GM21423 (cell line): ENCODE results near the gene KLHDC2.
A peak's percentile ranks its signal among the peaks of the same experiment; 100 is the strongest.
"Not testable (repeated sequence)": the region's sequence is repeated elsewhere in the genome, so short reads cannot be mapped to it uniquely, and the experiment has no call there.

Source experiments
- ATAC-seq: cut with Tn5 transposase; IDR thresholded peaks from one replicate; pipeline ENCODE4 v1.9.1; 2021; ENCODE audit warnings: mild to moderate bottlenecking, moderate library complexity; ENCODE audit not compliant: unreplicated experiment

The KLHDC2 gene, protein sequence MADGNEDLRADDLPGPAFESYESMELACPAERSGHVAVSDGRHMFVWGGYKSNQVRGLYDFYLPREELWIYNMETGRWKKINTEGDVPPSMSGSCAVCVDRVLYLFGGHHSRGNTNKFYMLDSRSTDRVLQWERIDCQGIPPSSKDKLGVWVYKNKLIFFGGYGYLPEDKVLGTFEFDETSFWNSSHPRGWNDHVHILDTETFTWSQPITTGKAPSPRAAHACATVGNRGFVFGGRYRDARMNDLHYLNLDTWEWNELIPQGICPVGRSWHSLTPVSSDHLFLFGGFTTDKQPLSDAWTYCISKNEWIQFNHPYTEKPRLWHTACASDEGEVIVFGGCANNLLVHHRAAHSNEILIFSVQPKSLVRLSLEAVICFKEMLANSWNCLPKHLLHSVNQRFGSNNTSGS

DNA sequence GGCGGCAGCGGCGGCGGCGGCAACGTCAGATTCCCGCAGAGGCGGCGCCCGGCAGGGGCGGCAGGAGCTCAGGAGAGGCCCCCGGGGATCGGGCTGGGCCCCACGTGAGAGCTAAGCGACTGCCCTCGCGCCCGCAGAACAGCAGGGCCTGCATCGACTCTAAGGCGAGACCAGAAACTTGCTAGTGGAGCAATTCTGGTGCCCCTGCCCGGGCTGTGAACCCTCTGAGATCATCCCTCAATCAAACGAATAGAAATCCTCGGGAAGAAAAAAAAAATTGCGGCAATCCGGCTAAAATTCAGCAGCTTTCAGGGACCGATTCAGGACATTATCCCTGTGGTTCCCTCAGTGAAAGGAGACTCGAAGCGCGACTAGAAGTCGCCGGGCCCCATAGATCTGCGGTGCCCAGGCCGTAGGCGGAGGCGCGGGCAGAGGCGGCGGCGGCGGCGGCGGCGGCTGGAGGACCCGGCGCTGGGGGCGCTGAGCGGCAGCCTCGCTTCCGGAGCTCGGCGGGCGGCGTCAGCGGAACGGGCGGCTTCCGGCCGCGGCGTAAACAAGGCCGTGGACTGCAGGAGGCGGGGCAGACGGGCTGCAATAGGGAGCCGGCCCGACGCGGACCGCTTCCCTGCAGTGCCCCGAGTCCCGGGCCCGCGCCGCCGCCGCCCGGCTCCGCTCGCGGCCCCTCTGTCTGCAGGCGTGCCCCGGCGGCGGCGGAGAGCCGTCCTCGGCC, at the start of gene KLHDC2:
Gene KLHDC2 (plus strand): TSS at position 583 of the 730 bp plus-strand sequence. CDS start 316 bp downstream, outside the sequence.
- ATAC-seq = peak; percentile 91

DNA sequence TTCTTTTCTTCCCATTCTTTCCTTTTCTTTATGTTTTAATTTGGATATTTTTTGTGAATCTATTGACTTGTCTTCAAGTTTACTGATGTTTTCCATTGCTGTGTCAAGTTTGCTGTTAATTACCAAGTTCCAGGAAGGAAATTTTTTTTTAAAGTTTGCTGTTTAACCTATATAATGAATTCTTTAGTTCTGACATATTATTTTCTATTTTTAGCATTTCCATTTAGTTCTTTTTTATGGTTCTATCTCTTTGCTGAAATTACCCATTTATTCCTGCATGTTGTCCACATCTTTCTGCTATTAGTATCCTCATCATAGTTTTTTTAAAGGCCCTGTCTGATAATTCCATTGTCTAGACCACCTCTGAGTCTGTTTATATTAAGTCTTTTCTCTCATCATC, 47.2 kb upstream of the KLHDC2 start:
- ATAC-seq = no peak

GRCh38 chr14:49721733-49722435, 46.1 kb upstream of the KLHDC2 start:
- ATAC-seq = not testable (repeated sequence)

DNA sequence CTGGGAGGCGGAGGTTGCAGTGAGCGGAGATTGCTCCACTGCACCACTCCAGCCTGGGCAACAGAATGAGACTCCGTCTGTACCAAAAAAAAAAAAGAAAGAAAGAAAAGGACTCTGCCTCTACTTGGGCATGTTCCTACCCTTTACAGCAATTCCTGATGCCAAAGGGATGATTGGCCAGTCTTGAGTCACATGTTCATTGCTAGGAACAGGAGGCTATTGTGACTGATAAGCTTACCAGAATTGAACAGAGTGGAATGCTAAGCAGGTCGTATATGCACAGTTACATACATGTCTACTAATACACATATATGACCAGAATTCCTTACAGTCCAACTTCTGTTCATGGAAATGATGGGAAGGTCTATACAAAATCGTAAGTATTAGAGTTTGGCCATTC, 40.8 kb upstream of the KLHDC2 start:
- ATAC-seq = no peak

DNA sequence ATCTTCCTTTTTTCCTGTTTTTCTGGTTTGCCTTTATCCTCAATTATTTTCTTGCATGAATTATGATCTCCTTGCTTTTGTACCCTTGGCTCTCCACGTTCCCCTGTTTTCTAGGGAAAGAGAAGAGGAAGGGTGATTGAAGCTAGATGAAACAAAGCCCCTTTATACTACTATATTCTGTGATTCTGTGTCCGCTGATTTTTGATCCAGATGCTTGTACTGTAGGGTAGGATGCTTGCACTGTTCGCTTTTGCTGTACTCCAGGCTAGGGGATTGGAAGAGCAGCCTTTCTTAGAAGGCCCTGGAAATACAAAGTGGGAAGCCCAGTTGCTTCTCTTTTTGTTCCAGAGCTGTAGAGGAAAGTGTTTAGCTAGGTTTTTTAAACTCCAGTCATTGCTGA, 35.1 kb upstream of the KLHDC2 start:
- ATAC-seq = no peak

- ATAC-seq = no peak
Observed at GRCh38 chr14:49733836-49734235, 34.1 kb upstream of the KLHDC2 start.

DNA sequence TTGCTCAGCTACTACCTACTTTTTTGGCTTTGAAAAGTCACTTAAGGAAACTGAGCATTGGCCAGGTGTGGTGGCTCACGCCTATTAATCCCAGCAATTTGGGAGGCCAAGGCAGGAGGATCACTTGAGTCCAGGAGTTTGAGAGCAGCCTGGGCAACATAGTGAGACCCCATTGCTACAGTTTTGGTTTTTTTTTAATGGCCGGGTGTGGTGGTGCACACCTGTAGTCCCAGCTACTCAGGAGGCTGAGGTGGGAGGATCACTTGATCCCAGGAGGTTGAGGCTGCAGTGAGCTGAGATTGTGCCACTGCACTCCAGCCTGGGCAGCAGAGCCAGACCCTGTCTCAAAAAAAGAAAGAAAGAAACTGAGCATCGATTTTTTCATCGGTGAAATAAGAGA, 32.3 kb upstream of the KLHDC2 start:
- ATAC-seq = not testable (repeated sequence)

DNA sequence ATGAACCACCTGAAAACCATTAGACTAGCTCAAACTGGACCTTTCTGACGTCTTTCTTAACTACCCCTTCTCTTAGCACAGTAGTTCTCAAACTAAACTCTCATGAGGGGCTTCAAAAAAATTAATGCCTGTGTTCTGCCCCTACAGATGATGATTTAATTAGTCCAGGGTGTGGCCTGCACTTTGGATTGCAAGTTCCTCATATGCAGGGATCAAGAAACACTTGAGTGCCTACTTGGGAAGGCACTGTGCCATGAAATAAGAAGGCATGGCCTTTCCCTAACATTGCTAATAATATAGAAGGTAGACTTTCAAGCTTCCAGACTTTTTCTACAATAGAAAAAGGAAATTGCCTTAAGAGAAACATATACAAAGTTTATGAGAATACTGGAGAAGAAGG, 22.8 kb upstream of the KLHDC2 start:
- ATAC-seq = no peak

GRCh38 chr14:49746476-49746875, 21.5 kb upstream of the KLHDC2 start:
- not testable (repeated sequence) for ATAC-seq

GRCh38 chr14:49754570-49755097, 13.3 kb upstream of the KLHDC2 start:
- ATAC-seq = no peak

GRCh38 chr14:49755378-49755777, 12.6 kb upstream of the KLHDC2 start:
- no peak for ATAC-seq

DNA sequence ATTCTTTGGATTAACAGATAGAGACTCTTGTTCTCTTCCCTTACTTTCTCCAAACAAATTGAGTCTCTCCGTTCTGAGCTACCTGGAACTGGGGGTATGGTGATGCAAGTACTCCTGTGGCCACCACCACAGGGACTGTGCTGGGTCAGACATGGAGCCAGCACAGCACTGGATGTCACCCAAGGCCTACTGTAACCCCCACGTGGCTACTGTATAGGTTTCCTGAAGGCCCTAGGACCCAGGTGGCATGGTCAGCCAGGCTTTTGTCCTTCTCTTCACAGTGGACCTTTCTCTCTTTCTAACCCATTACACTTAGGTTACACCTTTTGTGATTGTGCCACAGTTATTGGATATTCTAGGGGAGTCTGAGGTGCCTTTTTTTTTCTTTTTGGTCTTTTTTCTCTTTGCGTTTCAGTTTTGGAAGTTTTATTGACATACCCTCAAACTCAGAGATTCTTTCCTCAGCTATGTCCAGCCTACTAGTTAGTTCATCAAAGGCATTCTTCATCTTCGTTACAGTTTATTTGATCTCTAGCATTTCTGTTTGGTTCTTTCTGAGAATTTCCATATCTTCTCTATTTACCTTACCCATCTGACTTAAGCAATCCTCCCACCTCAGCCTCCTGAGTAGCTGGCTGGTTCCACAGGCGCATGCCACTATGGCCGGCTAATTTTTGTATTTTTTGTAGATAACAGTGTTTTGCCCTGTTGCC, 6.0 kb upstream of the KLHDC2 start:
- ATAC-seq = no peak

- no peak for ATAC-seq
Observed at GRCh38 chr14:49766839-49767238, 1.1 kb upstream of the KLHDC2 start.

- ATAC-seq = no peak
Observed at GRCh38 chr14:49767270-49767570, 733 bp upstream of the KLHDC2 start.

- ATAC-seq = peak; percentile 30
Observed at GRCh38 chr14:49768301-49769121, 558 bp downstream of the KLHDC2 start.

DNA sequence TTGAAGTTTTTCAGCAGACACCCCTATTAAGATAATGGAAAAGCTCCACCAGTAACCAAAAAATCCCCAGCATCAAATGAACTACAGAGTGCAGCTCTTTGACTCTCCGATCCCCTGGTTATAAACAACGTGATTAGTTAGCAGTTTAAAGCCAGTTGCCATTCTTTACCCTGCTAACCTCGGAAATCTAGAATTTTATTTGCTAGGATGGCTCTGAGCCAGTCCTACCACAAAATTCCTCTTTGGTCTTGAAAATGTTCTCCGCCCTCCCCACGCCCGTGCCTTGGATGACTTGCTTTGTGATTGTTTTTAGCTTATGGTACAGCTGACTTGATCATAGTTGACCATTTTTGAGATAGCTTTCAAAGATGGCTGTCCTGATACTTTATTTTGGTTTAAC, 1.2 kb downstream of the KLHDC2 start:
- no peak for ATAC-seq

DNA sequence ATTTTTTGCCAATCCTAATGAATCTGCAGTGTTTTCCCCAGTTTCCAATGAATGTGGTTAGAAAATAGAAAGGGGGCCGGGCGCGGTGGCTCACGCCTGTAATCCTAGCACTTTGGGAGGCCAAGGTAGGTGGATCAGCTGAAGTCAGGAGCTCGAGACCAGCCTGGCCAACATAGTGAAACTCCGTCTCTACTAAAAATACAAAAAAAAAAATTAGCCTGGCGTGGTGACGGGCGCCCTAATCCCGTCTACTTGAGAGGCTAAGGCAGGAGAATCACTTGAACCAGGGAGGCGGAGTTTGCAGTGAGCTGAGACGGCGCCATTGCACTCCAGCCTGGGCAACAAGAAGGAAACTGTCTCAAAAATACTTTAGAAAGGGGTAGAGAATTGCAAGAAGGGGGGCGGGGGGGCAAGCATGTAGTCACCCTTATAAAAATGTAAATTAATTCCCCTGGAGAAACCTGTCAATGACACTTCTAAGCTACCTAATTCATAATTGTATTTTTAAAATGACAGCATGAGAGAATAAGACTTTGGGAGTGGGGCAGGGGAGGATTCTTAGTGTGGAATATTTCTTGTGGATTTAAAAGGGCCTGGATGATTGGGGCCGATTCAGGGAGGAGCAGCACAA, 1.7 kb downstream of the KLHDC2 start:
- no peak for ATAC-seq

DNA sequence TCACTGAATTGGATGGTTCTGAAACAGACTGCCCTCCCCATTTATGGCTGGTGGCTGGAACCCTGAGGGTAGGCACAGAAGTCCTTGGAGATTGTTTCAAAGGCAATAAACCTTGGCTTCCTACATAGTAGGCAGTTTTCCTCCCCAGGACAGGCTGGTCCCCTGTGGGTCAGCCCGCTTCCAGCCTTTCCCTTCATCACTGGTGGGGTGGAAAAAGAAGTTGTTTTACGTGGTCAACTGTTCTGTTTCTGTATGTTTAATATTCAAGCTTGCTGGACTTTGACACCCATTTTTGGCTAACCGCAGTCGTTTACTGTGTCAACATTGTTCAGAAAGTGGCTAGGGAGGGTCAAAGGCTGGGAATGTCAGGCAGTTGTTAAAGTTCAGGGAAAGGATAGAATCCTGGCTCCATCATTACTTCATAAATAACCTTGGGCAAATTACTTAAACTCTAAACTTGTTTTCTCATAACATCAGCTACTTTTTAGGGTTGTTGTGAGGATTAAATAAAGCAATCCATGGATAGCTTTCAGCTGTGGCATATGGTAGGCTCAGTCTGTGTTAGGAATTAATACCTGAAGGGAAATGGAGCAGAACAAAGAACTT, 2.4 kb downstream of the KLHDC2 start:
- no peak for ATAC-seq

DNA sequence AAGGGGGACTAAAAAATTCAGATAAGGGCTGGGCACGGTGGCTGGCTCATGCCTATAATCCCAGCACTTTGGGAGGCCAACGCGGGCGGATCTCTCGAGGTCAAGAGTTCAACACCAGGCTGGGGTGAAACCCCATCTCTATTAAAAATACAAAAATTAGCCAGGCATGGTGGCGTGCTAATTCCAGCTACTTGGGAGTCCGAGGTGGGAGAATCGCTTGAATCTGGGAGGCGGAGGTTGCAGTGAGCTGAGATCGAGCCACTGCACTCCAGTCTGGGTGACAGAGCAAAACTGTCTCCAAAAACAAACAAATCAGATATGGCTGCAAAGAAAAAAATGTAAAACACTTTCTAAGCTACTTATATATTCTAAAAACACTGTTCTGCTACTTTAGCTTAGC, 3.7 kb downstream of the KLHDC2 start:
- ATAC-seq = not testable (repeated sequence)
